Glutamatergic neuron (in vitro differentiated cells): ENCODE results near the gene ITPR1. TPM values are rescaled to one million over a fixed set of nuclear protein-coding genes. Genes with fewer than 3 reads are reported as not detected.

Experiments
- DNase-seq: peaks from one replicate; pipeline ENCODE4 v3.0.0; 2022
- H3K27ac Mint-ChIP-seq: one replicate; pipeline ENCODE4 v1.8.0; 2020; ENCODE audit warnings: mild to moderate bottlenecking, mixed read lengths, inconsistent platforms; ENCODE audit not compliant: unreplicated experiment
- H3K27me3 Mint-ChIP-seq: one replicate; pipeline ENCODE4 v1.8.0; 2020; ENCODE audit warnings: mild to moderate bottlenecking, moderate library complexity, mixed read lengths, inconsistent platforms; ENCODE audit not compliant: unreplicated experiment
- H3K36me3 Mint-ChIP-seq: one replicate; pipeline ENCODE4 v1.8.0; 2020; ENCODE audit warnings: mild to moderate bottlenecking, mixed read lengths, inconsistent platforms; ENCODE audit not compliant: unreplicated experiment
- H3K4me1 Mint-ChIP-seq: one replicate; pipeline ENCODE4 v1.8.0; 2020; ENCODE audit warnings: mild to moderate bottlenecking, low read depth, mixed read lengths, inconsistent platforms; ENCODE audit not compliant: unreplicated experiment
- H3K4me3 Mint-ChIP-seq: one replicate; pipeline ENCODE4 v1.8.0; 2020; ENCODE audit warnings: mild to moderate bottlenecking, mixed read lengths, inconsistent platforms; ENCODE audit not compliant: unreplicated experiment
- H3K9me3 Mint-ChIP-seq: one replicate; pipeline ENCODE4 v1.8.0; 2020; ENCODE audit warnings: mild to moderate bottlenecking, moderate library complexity, mixed read lengths, inconsistent platforms; ENCODE audit not compliant: unreplicated experiment
- CTCF ChIP-seq: fragments of 200-600 bp; sonication (generic); IDR thresholded peaks from one replicate; pipeline ENCODE4 v1.5.0; 2021; ENCODE audit not compliant: partially characterized antibody, unreplicated experiment
- total RNA-seq: library from RNA; stranded (reverse); fragmentation: NEBNext Ultra II Directional; extraction: Animal tissue kit (Norgen Biotek cat#: 25700); gene quantifications from one replicate; pipeline ENCODE4 v1.2.1, GENCODE V29; 2021; ENCODE audit not compliant: unreplicated experiment

Gene ITPR1
- total RNA-seq, 1 donor from 2014 or later = 6.9 TPM

DNA sequence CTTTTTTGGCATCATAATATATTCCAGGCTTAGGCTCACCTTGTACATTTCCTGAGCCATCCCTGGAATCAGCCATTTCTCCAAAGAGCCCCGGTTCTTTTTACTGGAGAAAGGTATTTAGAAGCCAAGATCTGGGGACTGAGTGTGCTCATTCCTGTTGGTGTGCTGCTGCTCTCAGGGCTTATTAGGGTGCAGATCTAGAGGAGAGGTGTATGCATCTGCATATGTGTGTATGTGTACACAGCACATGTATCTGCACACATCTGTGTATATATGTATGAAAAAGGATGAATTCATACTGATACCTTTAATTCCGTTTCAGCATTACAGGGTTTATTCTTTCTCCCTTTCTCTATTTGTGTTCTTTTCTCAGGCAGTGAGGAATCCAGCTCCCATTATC, 324.0 kb downstream of the ITPR1 start:
- Mint-ChIP-seq H3K4me3 (no peak overlapping the region), H3K27me3 (peaks cover 2% of the 10 kb centered on the region), H3K27ac (no peak overlapping the region), H3K4me1 (peaks cover 3% of the 10 kb centered on the region), H3K36me3 (peaks cover 14% of the 10 kb centered on the region), H3K9me3 (peaks cover 2% of the 10 kb centered on the region)
- TF ChIP-seq CTCF = no peak
- no peak for DNase-seq

GRCh38 chr3:4818164-4818563, 325.0 kb downstream of the ITPR1 start:
- H3K27me3 Mint-ChIP-seq = peaks cover 2% of the 10 kb centered on the region
- no peak overlapping the region for H3K27ac Mint-ChIP-seq
- H3K4me3 Mint-ChIP-seq = no peak overlapping the region
- H3K4me1 Mint-ChIP-seq = peaks cover 3% of the 10 kb centered on the region
- DNase-seq = no peak
- peaks cover 2% of the 10 kb centered on the region for H3K9me3 Mint-ChIP-seq
- TF ChIP-seq CTCF = no peak
- peaks cover 14% of the 10 kb centered on the region for H3K36me3 Mint-ChIP-seq

DNA sequence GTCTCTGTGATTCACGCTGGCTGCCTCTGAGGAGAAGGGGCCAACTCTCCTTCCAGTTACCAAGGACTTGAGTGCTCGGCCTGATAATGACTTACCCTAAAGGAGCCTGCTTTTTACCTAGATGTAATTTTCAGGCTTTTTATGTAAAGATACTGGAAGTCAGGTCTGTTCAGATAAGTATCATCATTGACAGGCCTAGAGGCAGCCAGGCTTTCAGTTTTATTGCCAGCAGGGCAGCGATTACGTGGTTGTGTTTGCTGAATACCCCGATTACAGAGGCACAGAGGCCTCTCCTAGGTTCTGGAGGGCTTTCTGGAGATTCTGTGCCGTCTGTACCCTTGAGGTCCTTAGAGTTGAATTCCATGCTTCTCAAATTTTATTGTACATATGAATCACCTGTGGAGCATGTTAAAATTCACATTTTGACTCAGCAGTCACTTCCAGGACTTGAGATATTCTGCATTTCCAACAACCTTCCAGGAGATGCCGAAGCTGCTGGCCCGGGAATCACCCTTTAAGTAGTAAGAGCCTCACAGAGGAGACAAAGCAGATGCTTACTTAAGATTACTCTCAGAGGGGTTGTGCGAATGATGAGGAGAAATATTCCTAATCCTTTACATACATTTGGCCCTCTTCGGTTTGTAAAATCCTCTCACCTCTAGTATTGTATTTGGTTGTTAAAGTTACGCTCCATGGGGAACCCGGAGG, 326.0 kb downstream of the ITPR1 start:
- Mint-ChIP-seq H3K27ac (no peak overlapping the region), H3K4me1 (peaks cover 4% of the 10 kb centered on the region), H3K9me3 (peaks cover 2% of the 10 kb centered on the region), H3K4me3 (no peak overlapping the region), H3K36me3 (peaks cover 14% of the 10 kb centered on the region), H3K27me3 (peaks cover 2% of the 10 kb centered on the region)
- TF ChIP-seq CTCF = no peak
- DNase-seq = no peak

DNA sequence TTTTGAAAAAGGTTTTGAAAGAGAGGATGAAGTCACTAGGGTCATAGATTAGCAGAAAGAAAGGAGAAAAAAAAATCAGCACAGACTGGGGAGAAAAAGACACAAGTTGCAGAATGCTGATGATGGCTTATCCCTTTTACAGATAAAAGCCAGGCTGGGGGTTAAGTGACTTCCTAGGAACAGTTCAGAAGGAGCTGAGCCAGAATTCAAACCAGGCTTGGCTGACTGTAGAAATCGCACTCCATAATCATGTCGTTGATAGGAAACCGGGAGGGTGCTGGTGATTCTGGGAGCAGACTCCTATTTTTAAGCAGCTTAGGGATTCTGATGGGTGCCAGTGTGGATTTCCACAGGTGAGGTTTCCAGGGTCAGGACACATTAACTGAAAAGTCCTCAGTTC, 326.6 kb downstream of the ITPR1 start:
- no peak for TF ChIP-seq CTCF
- Mint-ChIP-seq H3K9me3 (peaks cover 2% of the 10 kb centered on the region), H3K4me1 (peaks cover 7% of the 10 kb centered on the region), H3K27ac (no peak overlapping the region), H3K36me3 (peaks cover 14% of the 10 kb centered on the region), H3K27me3 (no peaks in the 10 kb centered on the region), H3K4me3 (no peak overlapping the region)
- no peak for DNase-seq

DNA sequence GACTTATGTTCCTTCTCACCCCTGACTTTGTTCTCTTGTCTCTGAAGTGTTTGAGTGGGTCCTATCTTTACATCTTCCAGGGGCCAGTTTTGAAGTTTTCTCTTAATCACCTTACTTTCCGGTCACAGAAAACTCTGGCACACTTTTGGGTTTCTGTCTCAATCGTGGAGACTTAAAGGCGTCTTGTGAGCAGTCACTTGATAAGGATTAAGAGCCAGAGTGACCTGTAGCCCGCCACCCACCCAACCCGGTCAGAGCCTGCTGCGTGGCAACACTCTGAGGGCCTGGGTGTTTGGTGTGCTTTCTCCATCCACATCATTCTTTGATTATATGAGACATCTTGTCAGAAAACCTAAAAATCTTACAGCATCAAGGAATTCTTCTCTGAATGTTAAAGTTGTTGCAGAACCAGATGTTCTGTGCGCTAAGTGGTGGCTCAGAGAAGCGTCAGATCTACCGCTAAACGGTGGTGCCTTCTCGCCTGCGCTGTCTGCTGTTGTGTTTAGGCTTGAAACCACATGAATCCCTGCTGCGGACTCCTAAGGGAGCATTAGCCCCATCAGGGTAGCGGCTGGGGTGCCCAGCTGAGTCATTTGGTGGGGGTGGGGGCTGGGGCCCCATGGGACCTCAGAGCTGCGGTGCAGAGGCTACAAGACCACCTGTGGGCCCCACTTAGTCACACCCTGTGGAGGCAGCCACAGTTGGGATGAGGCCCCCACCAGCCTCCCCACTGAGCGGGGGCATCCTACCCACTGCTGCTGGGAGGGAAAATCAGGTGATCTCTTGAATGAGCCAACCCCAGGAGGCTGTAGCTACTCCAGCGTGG, 327.4 kb downstream of the ITPR1 start:
- H3K4me1 Mint-ChIP-seq = peaks cover 8% of the 10 kb centered on the region
- no peak for DNase-seq
- no peak overlapping the region for H3K4me3 Mint-ChIP-seq
- peaks cover 2% of the 10 kb centered on the region for H3K9me3 Mint-ChIP-seq
- H3K27ac Mint-ChIP-seq = no peak overlapping the region
- no peak for TF ChIP-seq CTCF
- peaks cover 14% of the 10 kb centered on the region for H3K36me3 Mint-ChIP-seq
- no peaks in the 10 kb centered on the region for H3K27me3 Mint-ChIP-seq
